KMS-11 (cell line): ENCODE results near the gene ADGRA3.

Experiments
- H2AFZ ChIP-seq: fragments of 200-600 bp; sonication (generic); 2 replicates; pipeline ENCODE4 v1.6.1; 2016; ENCODE audit warnings: antibody characterized with exemption, mixed run types, low read depth
- H3K27ac ChIP-seq: fragments of 200-600 bp; sonication (generic); 2 replicates; pipeline ENCODE4 v1.6.1; 2016; ENCODE audit warnings: mild to moderate bottlenecking, mixed run types
- H3K27me3 ChIP-seq: fragments of 200-600 bp; sonication (generic); 2 replicates; pipeline ENCODE4 v1.6.1; 2017; ENCODE audit warnings: mild to moderate bottlenecking, low read depth, mixed run types, moderate library complexity; ENCODE audit not compliant: insufficient read depth
- H3K36me3 ChIP-seq: fragments of 200-600 bp; sonication (generic); 2 replicates; pipeline ENCODE4 v1.6.1; 2017; ENCODE audit warnings: mild to moderate bottlenecking, mixed run types; ENCODE audit not compliant: insufficient read depth
- H3K4me1 ChIP-seq: fragments of 200-600 bp; sonication (generic); 2 replicates; pipeline ENCODE4 v1.6.1; 2016; ENCODE audit warnings: mild to moderate bottlenecking, low read depth, mixed run types; ENCODE audit not compliant: poor library complexity, severe bottlenecking
- H3K4me2 ChIP-seq: fragments of 200-600 bp; sonication (generic); 2 replicates; pipeline ENCODE4 v1.7.0; 2016; ENCODE audit warnings: mild to moderate bottlenecking, mixed run types
- H3K4me3 ChIP-seq: fragments of 200-600 bp; sonication (generic); IDR thresholded peaks from 2 replicates; pipeline ENCODE4 v1.6.1; 2017; ENCODE audit warnings: low read depth, low read length, mixed read lengths; ENCODE audit not compliant: insufficient read depth
- H3K79me2 ChIP-seq: fragments of 200-600 bp; sonication (generic); 2 replicates; pipeline ENCODE4 v1.6.1; 2016; ENCODE audit warnings: low read depth, mixed run types; ENCODE audit not compliant: insufficient read depth
- H3K9ac ChIP-seq: fragments of 200-600 bp; sonication (generic); 2 replicates; pipeline ENCODE4 v1.6.1; 2016; ENCODE audit warnings: mild to moderate bottlenecking, mixed run types
- H4K20me1 ChIP-seq: fragments of 200-600 bp; sonication (generic); 2 replicates; pipeline ENCODE4 v1.6.1; 2016; ENCODE audit warnings: mild to moderate bottlenecking, mixed run types; ENCODE audit not compliant: insufficient read depth
- CTCF ChIP-seq: fragments of 200-600 bp; sonication (generic); conservative IDR thresholded peaks from 2 replicates; pipeline ENCODE4 v1.6.1; 2017; ENCODE audit warnings: low read depth, mild to moderate bottlenecking, antibody characterized with exemption, low read length, moderate library complexity, mixed read lengths

The ADGRA3 gene

GRCh38 chr4:22515888-22516541 is at the start of gene ADGRA3:
TSS of gene ADGRA3 (minus strand) at chr4:22516066. CDS start at chr4:22515784, 282 bp downstream.
- Histone ChIP-seq H2AFZ (peak within 1 kb of the TSS; percentile 73), H4K20me1 (no peaks in the 10 kb centered on the region), H3K36me3 (no peaks in the 10 kb centered on the region), H3K27ac (peak within 1 kb of the TSS; percentile 47), H3K4me2 (peak within 1 kb of the TSS; percentile 60), H3K79me2 (peaks cover 19% of the 10 kb centered on the region; the same call in 1 of the 2 replicates), H3K27me3 (no peaks in the 10 kb centered on the region), H3K4me1 (peaks cover 6% of the 10 kb centered on the region), H3K4me3 (peak within 1 kb of the TSS; percentile 72), H3K9ac (peak within 1 kb of the TSS; percentile 63; the same call in 1 of the 2 replicates)
- no peak for TF ChIP-seq CTCF

GRCh38 chr4:22556495-22556894 is 40.6 kb upstream of the ADGRA3 start:
- no peaks in the 10 kb centered on the region for H3K79me2 ChIP-seq
- H3K27me3 ChIP-seq: no peaks in the 10 kb centered on the region
- no peak overlapping the region for H3K4me2 ChIP-seq
- no peak overlapping the region for H2AFZ ChIP-seq
- no peaks in the 10 kb centered on the region for H3K4me1 ChIP-seq
- no peaks in the 10 kb centered on the region for H4K20me1 ChIP-seq
- no peak overlapping the region for H3K4me3 ChIP-seq
- no peak for TF ChIP-seq CTCF
- H3K36me3 ChIP-seq: no peaks in the 10 kb centered on the region
- no peak overlapping the region for H3K27ac ChIP-seq
- no peak overlapping the region for H3K9ac ChIP-seq

GRCh38 chr4:22554670-22555069 is 38.8 kb upstream of the ADGRA3 start:
- no peak overlapping the region for H2AFZ ChIP-seq
- no peak overlapping the region for H3K27ac ChIP-seq
- H3K4me1 ChIP-seq: no peaks in the 10 kb centered on the region
- H3K4me3 ChIP-seq: no peak overlapping the region
- H3K27me3 ChIP-seq: no peaks in the 10 kb centered on the region
- no peaks in the 10 kb centered on the region for H3K36me3 ChIP-seq
- no peak overlapping the region for H3K4me2 ChIP-seq
- H3K9ac ChIP-seq: no peak overlapping the region
- no peaks in the 10 kb centered on the region for H3K79me2 ChIP-seq
- no peak for TF ChIP-seq CTCF
- H4K20me1 ChIP-seq: no peaks in the 10 kb centered on the region

- Histone ChIP-seq H4K20me1 (no peaks in the 10 kb centered on the region), H3K79me2 (no peaks in the 10 kb centered on the region), H3K4me1 (no peaks in the 10 kb centered on the region), H3K4me3 (no peak overlapping the region), H3K9ac (no peak overlapping the region), H3K27ac (no peak overlapping the region), H3K36me3 (no peaks in the 10 kb centered on the region), H3K4me2 (no peak overlapping the region), H2AFZ (no peak overlapping the region), H3K27me3 (no peaks in the 10 kb centered on the region)
- no peak for TF ChIP-seq CTCF
Observed at GRCh38 chr4:22553560-22553959, 37.7 kb upstream of the ADGRA3 start.
